RWPE1 (cell line): Measurements from ENCODE around the gene AMOTL2.

Source experiments
- CTCF ChIA-PET: fragments of 350-600 bp; sonication (Branson Sonifier 250); formaldehyde crosslinking; extraction: SDS; loops from one replicate; lab custom pipeline; 2021; lab: Yijun Ruan, JAX
- POLR2A ChIA-PET: fragments of 400-600 bp; formaldehyde crosslinking; extraction: SDS; loops from one replicate; lab custom pipeline; 2020; ENCODE audit warnings: antibody characterized with exemption; ENCODE audit not compliant: low non-redundant PET; lab: Yijun Ruan, JAX
- DNase-seq: peaks from one replicate; pipeline ENCODE4 v3.0.0; 2012; ENCODE audit warnings: low spot score
- H3K27ac ChIP-seq: fragments of 450-650 bp; 2 replicates; pipeline ENCODE4 v1.5.1; 2017
- CTCF ChIP-seq: fragments of 450-650 bp; conservative IDR thresholded peaks from 2 replicates; pipeline ENCODE4 v1.5.1; 2017; ENCODE audit warnings: low read depth, mild to moderate bottlenecking

The AMOTL2 gene

GRCh38 chr3:134376786-134377426 is 2.7 kb upstream of the AMOTL2 start:
- CTCF ChIA-PET: no interaction called here
- TF ChIP-seq CTCF: no peak
- DNase-seq: no peak
- peak overlapping the region; percentile 7; the same call in 1 of the 2 replicates for H3K27ac ChIP-seq
- POLR2A ChIA-PET: no interaction called here

GRCh38 chr3:134376385-134376765 is 2.1 kb upstream of the AMOTL2 start:
- CTCF ChIA-PET: no interaction called here
- POLR2A ChIA-PET: no interaction called here
- peak overlapping the region; percentile 7; the same call in 1 of the 2 replicates for H3K27ac ChIP-seq
- no peak for TF ChIP-seq CTCF
- no peak for DNase-seq

GRCh38 chr3:134375582-134376384 is 1.5 kb upstream of the AMOTL2 start:
- H3K27ac ChIP-seq: peak overlapping the region; percentile 97
- POLR2A ChIA-PET: no interaction called here
- CTCF ChIA-PET: no interaction called here
- DNase-seq: no peak
- TF ChIP-seq CTCF: no peak

GRCh38 chr3:134374791-134375581 is 739 bp upstream of the AMOTL2 start:
- peak; percentile 76 for DNase-seq
- H3K27ac ChIP-seq: peak overlapping the region; percentile 97
- POLR2A ChIA-PET: interaction anchor here (0.5 to 1.6 kb wide), 4 partner anchors 10 to 108 kb away, joined by 3 to 7 read pairs (median 4); no protein-coding TSS in a partner anchor
- CTCF ChIA-PET: interaction anchor here (0.8 to 2.6 kb wide), 4 partner anchors 66 to 104 kb away, joined by 3 to 18 read pairs (median 4); no protein-coding TSS in a partner anchor
- TF ChIP-seq CTCF: no peak

GRCh38 chr3:134373271-134374104 is 759 bp downstream of the AMOTL2 start:
- CTCF ChIA-PET: interaction anchor here (0.5 to 2.6 kb wide), 6 partner anchors 65 to 431 kb away, joined by 3 to 18 read pairs (median 4); no protein-coding TSS in a partner anchor
- H3K27ac ChIP-seq: peak overlapping the region; percentile 97
- DNase-seq: peak; percentile 89
- POLR2A ChIA-PET: interaction anchor here (1.0 to 1.6 kb wide), 2 partner anchors 9 to 99 kb away, joined by 5 to 7 read pairs; no protein-coding TSS in a partner anchor
- TF ChIP-seq CTCF: no peak
